BE2C (cell line): ENCODE data around the gene AGAP1.

Experiments
- DNase-seq: peaks from one replicate; pipeline ENCODE4 v3.0.0-alpha.2; 2020
- H3K27me3 ChIP-seq: fragments of 250-450 bp; sonication (Bioruptor Pico); 2 replicates; pipeline ENCODE4 v1.5.1; 2020; ENCODE audit warnings: mild to moderate bottlenecking
- H3K36me3 ChIP-seq: fragments of 250-450 bp; sonication (Bioruptor Pico); 2 replicates; pipeline ENCODE4 v1.5.1; 2020; ENCODE audit warnings: mild to moderate bottlenecking
- H3K4me1 ChIP-seq: fragments of 250-450 bp; sonication (Bioruptor Pico); 2 replicates; pipeline ENCODE4 v1.5.1; 2020
- H3K4me3 ChIP-seq: 2 replicates; pipeline ENCODE4 v1.5.1; 2011; ENCODE audit warnings: low read depth, low read length
- H3K9me3 ChIP-seq: fragments of 250-450 bp; sonication (Bioruptor Pico); 2 replicates; pipeline ENCODE4 v1.5.1; 2020
- TF ChIP-seq, protein P1 (sequence below): IDR thresholded peaks from 2 replicates; pipeline ENCODE4 v1.5.1; 2012; ENCODE audit warnings: mild to moderate bottlenecking, low read depth, low read length

The AGAP1 gene

DNA sequence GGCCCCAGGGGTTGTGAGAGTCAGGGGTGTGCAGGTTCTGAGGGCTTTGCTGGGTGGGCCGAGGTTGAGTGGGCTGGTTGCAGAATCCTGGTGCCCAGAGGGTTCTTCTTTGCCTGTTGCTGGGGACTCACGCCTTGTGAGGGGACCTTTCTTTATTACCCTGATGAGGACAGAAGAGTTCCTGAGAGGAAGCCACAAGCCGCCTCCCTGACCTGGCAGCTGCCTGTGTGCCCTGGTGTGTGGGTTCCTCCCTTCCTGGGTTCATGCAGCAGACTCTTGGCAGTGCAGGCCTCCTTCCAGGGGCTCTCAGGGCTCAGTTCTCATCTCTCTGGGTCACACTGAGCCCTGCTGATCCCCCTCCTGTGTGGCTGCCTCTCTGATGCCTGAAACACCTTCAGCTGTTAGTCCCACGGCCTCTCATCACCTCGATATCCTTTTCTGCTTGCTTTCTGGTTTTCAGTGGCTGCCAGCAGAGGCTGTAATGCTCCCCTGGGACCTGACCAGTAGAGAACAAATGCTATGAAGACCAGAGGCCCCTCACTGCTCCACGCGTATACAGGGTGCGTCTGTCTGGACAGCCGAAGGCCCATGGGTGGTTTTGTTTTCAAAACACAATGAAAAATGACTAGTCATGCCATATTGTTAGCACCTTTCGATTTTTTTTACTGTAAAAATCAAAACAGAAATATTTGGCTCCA is 191.3 kb downstream of the AGAP1 start:
- H3K27me3 ChIP-seq, result no peaks in the 10 kb centered on the region
- H3K9me3 ChIP-seq, result no peaks in the 10 kb centered on the region
- peak; percentile 44 for DNase-seq
- H3K36me3 ChIP-seq, result no peaks in the 10 kb centered on the region
- peaks cover 4% of the 10 kb centered on the region; the same call in 1 of the 2 replicates for H3K4me1 ChIP-seq
- H3K4me3 ChIP-seq, result no peak overlapping the region
- TF ChIP-seq, protein P1, sequence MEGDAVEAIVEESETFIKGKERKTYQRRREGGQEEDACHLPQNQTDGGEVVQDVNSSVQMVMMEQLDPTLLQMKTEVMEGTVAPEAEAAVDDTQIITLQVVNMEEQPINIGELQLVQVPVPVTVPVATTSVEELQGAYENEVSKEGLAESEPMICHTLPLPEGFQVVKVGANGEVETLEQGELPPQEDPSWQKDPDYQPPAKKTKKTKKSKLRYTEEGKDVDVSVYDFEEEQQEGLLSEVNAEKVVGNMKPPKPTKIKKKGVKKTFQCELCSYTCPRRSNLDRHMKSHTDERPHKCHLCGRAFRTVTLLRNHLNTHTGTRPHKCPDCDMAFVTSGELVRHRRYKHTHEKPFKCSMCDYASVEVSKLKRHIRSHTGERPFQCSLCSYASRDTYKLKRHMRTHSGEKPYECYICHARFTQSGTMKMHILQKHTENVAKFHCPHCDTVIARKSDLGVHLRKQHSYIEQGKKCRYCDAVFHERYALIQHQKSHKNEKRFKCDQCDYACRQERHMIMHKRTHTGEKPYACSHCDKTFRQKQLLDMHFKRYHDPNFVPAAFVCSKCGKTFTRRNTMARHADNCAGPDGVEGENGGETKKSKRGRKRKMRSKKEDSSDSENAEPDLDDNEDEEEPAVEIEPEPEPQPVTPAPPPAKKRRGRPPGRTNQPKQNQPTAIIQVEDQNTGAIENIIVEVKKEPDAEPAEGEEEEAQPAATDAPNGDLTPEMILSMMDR, result no peak

- Histone ChIP-seq H3K27me3 (no peaks in the 10 kb centered on the region), H3K36me3 (no peaks in the 10 kb centered on the region), H3K9me3 (no peaks in the 10 kb centered on the region), H3K4me1 (peaks cover 4% of the 10 kb centered on the region; the same call in 1 of the 2 replicates), H3K4me3 (no peak overlapping the region)
- TF ChIP-seq, protein P1, result no peak
- DNase-seq, result no peak
These were observed 194.9 kb downstream of the AGAP1 start for GRCh38 chr2:235688511-235689426.

DNA sequence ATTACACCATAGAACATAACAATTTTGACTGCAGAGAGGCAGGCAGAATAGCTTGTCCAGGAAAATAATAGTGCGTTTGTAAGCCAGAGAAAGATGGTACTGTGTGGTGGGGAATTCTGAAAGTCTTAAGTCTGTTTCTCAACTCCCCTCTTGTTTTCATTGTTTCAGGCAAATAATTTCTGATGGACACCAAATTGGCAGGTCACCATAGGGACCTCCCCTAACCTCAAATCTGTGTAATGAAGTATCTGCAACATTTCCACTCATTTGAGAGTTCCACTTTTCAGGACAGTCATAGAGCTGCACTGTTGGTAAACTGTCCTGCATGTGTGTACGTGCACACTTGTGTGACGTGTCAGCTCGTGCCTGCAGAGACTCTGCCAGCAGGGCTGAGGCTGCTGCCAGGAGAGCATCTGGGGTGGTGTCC is 195.6 kb downstream of the AGAP1 start:
- Histone ChIP-seq H3K4me1 (peaks cover 4% of the 10 kb centered on the region; the same call in 1 of the 2 replicates), H3K36me3 (no peaks in the 10 kb centered on the region), H3K27me3 (no peaks in the 10 kb centered on the region), H3K9me3 (no peaks in the 10 kb centered on the region), H3K4me3 (no peak overlapping the region)
- DNase-seq, result no peak
- TF ChIP-seq, protein P1, result no peak

DNA sequence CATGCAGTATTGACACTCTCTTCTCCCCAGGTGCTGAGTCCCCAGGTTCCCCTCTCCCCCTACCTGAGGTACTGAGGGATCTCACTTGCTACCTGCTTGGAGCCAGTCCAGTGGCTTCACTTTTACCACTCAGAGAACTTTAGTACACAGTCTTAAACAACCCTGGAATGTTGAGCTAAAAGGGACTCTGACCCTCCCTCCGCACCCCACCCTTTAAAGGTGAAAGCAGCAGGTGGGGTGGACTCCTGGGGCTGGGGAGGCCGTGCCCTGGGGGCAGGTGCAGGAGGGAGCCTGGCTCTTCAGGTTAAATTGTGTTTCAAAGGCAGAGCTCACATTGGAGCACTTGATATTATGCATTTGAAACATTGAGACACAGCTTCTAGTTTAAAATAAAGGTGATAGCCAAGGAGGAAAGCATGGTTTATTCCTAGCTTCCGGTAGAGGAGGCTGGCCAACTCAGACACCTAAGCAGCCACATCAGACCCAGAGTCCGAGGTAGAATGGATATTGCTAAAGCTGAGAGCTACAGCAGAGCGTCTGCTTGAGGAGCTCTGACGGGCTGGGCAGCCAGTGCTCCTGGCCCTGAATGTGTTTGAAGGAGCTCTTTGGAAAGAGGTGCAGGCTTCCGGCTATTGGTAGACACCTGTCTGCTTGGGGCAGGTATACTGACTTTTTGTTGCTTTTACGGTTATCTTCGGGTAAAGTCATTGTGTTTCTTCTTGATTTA is 196.4 kb downstream of the AGAP1 start:
- TF ChIP-seq, protein P1, result no peak
- Histone ChIP-seq H3K4me1 (peaks cover 3% of the 10 kb centered on the region; the same call in 1 of the 2 replicates), H3K36me3 (no peaks in the 10 kb centered on the region), H3K27me3 (no peaks in the 10 kb centered on the region), H3K9me3 (no peaks in the 10 kb centered on the region), H3K4me3 (no peak overlapping the region)
- no peak for DNase-seq

- Histone ChIP-seq H3K27me3 (no peaks in the 10 kb centered on the region), H3K36me3 (no peaks in the 10 kb centered on the region), H3K4me3 (no peak overlapping the region), H3K9me3 (no peaks in the 10 kb centered on the region), H3K4me1 (no peaks in the 10 kb centered on the region)
- no peak for DNase-seq
- TF ChIP-seq, protein P1, result no peak
These were observed 197.1 kb downstream of the AGAP1 start for GRCh38 chr2:235690809-235691450.
